ENCODE data around the gene KAT6B.

The KAT6B gene

GRCh38 chr10:74949034-74949832, 122.8 kb downstream of the KAT6B start:
- TF ChIP-seq CTCF (IDR thresholded peaks at IDR 0.05; ENCODE audit: extremely low read depth, insufficient read depth, missing control alignments): no peak
- no peak for DNase-seq (ENCODE audit: low spot score)
- in situ Hi-C loops (cut with MboI; ENCODE audit: low pct_unique_long_range_greater_than_20kb, low sequenced_read_pairs, unreplicated experiment): no loop called here

GRCh38 chr10:74949843-74950765, 123.7 kb downstream of the KAT6B start:
- in situ Hi-C loops (cut with MboI; ENCODE audit: low pct_unique_long_range_greater_than_20kb, low sequenced_read_pairs, unreplicated experiment): no loop called here
- no peak for TF ChIP-seq CTCF (IDR thresholded peaks at IDR 0.05; ENCODE audit: extremely low read depth, insufficient read depth, missing control alignments)
- no peak for DNase-seq (ENCODE audit: low spot score)

GRCh38 chr10:74953214-74953613, 126.8 kb downstream of the KAT6B start:
- DNase-seq (ENCODE audit: low spot score): no peak
- in situ Hi-C loops (cut with MboI; ENCODE audit: low pct_unique_long_range_greater_than_20kb, low sequenced_read_pairs, unreplicated experiment): no loop called here
- TF ChIP-seq CTCF (IDR thresholded peaks at IDR 0.05; ENCODE audit: extremely low read depth, insufficient read depth, missing control alignments): no peak

GRCh38 chr10:74955796-74956195, 129.4 kb downstream of the KAT6B start:
- in situ Hi-C loops (cut with MboI; ENCODE audit: low pct_unique_long_range_greater_than_20kb, low sequenced_read_pairs, unreplicated experiment): no loop called here
- TF ChIP-seq CTCF (IDR thresholded peaks at IDR 0.05; ENCODE audit: extremely low read depth, insufficient read depth, missing control alignments): no peak
- DNase-seq (ENCODE audit: low spot score): no peak

GRCh38 chr10:74956555-74957111, 130.2 kb downstream of the KAT6B start:
- no peak for TF ChIP-seq CTCF (IDR thresholded peaks at IDR 0.05; ENCODE audit: extremely low read depth, insufficient read depth, missing control alignments)
- in situ Hi-C loops (cut with MboI; ENCODE audit: low pct_unique_long_range_greater_than_20kb, low sequenced_read_pairs, unreplicated experiment): no loop called here
- no peak for DNase-seq (ENCODE audit: low spot score)

- no peak for DNase-seq (ENCODE audit: low spot score)
- TF ChIP-seq CTCF (IDR thresholded peaks at IDR 0.05; ENCODE audit: extremely low read depth, insufficient read depth, missing control alignments): no peak
- in situ Hi-C loops (cut with MboI; ENCODE audit: low pct_unique_long_range_greater_than_20kb, low sequenced_read_pairs, unreplicated experiment): no loop called here
These were observed 131.0 kb downstream of the KAT6B start for GRCh38 chr10:74957285-74957961.
